ENCODE results near the gene TEKT5. TPM values are rescaled to one million over a fixed set of nuclear protein-coding genes. Genes with fewer than 3 reads are reported as not detected.

Gene TEKT5
- total RNA-seq, 4 donors from 2014 or later: 0.51 to 0.94 TPM; not detected in 2

DNA sequence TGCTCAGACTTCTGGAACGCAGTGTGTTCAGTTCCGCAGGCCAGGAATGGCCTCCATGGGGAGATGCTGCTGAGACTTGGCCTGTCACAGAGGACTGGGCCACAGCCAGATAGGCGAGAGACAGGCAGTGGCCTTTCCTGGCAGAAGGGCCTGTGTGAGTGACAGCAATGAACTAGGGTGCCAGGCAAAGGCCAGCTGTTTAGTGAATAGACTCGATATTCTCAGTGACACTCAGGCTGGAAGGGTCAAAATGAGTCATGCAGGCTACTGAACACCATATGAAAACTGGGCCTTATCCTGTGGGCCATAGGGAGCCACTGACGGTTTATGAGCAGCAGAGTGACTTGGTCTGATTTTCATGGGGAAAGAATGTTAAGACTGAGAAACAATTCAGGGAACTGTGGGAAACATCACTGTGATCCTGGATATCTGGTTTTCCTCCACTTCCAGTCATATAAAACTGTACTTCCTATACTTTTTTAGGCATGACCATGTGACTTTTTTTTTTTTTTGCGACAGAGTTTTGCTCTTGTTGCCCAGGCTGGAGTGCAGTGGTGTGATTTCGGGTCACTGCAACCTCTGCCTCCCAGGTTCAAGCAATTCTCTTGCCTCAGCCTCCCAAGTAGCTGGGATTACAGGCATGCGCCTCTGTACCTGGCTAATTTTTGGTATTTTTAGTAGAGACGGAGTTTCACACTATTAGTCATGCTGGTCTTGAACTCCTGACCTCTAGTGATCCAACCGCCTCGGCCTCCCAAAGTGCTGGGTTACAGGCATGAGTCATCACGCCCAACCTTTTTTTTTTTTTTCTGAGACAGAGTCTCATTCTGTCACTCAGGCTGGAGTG is 43.7 kb upstream of the TEKT5 start:
- TF ChIP-seq, protein P1, sequence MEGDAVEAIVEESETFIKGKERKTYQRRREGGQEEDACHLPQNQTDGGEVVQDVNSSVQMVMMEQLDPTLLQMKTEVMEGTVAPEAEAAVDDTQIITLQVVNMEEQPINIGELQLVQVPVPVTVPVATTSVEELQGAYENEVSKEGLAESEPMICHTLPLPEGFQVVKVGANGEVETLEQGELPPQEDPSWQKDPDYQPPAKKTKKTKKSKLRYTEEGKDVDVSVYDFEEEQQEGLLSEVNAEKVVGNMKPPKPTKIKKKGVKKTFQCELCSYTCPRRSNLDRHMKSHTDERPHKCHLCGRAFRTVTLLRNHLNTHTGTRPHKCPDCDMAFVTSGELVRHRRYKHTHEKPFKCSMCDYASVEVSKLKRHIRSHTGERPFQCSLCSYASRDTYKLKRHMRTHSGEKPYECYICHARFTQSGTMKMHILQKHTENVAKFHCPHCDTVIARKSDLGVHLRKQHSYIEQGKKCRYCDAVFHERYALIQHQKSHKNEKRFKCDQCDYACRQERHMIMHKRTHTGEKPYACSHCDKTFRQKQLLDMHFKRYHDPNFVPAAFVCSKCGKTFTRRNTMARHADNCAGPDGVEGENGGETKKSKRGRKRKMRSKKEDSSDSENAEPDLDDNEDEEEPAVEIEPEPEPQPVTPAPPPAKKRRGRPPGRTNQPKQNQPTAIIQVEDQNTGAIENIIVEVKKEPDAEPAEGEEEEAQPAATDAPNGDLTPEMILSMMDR (IDR thresholded peaks at IDR 0.05; ENCODE audit: low read depth): no peak

DNA sequence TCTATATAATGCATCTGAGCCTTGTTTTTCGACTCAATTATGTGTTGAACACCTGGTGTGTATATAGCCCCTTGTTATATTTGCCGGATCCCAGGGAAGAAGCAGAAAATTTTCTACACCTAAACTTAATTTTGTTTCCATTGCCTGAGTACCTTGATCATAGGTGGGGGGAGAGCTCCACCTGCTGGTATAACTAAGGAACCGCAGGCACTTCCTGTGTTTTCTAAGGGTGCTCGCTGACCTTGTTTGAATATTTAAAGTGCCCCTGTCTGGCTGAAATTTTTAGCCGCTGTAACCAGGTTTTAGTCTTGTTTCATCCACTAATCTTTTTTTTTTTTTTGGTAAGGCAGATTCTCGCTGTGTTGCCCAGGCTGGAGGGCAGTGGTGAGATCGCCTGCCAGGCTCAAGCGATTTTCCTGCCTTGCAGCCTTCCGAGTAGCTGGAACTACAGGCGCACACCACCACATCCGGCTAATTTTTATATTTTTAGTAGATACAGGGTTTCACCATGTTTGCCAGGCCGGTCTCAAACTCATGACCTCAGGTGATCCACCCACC is 42.4 kb upstream of the TEKT5 start:
- TF ChIP-seq, protein P1 (IDR thresholded peaks at IDR 0.05; ENCODE audit: low read depth): no peak

DNA sequence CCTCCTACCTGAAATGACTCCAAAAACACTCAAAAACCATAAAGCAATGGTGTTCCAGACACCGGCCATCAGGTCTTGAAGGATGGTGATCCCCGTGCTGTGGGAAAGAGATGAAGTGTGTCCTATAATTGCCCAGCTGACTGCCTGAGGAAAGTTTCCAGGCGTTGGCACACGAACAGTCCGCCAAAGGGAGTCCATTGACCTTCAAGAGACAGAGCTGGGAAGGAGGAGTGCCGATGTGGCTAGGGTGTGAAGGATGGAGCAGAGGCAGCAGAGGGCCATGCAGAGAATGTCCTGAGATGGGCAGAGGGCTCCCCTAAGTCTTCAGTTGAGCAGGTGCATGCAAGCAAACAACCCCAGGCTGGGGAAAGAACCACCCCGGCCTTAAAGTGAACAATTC is 37.1 kb upstream of the TEKT5 start:
- TF ChIP-seq, protein P1 (IDR thresholded peaks at IDR 0.05; ENCODE audit: low read depth): no peak

DNA sequence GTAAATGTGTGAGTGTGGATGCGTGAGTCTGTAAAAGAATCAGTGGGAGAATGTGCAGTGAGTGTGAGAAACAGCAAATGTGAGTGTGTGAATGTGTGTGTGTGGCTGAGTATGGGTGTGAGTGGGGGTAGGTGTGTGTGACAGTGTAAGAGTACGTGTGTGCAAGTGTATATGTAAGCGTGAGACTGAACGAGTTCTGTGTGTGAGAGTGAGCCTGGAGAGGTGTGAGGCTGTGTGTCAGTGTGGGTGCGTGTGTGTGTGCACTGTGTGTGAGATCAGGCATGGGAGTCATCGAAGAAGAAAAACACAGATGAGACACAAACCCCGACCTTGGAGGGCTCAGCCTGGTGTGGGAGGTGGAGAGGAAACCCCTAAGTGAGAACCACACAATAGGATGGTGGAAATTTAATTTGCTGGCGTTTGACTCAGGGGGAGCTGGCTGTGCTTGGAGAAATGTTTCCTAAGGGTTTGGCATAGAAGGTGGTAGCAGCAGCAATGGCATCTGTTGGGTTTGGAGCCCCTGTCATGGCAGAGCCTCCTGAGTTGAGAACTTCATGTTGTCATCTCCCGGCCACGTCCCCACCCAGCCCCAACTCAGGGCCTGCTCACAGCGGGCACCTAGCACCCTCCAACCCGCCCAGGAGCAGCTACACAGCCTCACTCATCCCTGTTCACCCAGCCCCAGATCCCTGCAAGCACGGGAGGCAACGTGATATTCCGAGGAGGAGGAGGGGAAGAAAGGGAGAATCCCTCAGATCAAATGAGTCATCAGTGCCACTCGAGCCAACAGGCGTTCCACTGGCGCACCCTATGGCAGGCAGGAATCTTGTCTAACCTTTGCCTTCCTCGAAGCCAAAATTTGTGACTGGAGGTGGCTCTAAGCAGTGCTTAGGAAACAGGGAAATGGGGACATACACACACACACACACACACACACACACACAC is 34.6 kb upstream of the TEKT5 start:
- TF ChIP-seq, protein P1 (IDR thresholded peaks at IDR 0.05; ENCODE audit: low read depth): no peak

DNA sequence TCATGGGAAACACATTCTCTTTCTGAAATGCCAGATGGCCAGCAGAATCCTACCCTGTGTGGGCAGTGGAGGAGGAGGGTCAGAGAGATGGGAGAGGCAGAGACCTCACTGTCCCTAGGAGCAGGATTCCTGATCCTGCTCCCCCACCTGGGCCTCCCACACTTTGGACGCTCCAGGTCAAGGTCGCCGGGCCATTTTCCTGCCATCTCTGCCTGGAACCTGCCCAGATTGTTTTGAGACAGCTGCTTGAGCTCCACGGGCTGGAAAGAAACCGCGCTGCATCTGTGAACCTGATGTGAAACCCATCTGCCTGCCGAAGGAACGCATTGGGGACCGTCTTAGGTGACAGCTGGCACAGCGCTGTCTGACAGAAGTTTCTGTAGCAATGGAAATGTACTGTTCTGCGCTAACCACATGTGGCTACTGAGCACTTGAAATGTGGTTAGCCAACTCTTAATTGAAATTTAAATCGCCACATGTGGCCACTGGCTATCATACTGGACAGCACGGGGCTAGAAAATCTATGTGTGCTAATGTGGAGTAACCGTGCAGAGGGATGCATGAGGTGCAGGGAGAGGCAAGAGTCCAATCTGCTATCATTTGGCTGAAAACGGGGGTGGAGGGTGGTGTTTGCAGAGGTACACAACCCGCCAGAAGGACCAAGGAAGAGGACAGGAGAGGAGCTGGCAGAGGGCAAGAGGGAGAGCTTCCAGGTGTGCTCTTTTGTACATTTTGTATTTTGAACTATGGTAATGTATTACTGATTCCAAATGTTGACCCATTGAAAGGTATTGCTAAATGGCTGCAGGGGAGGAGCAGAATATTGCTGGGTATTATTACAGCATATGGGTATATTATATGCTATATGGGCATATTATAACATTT is 33.5 kb upstream of the TEKT5 start:
- TF ChIP-seq, protein P1 (IDR thresholded peaks at IDR 0.05; ENCODE audit: low read depth): no peak

DNA sequence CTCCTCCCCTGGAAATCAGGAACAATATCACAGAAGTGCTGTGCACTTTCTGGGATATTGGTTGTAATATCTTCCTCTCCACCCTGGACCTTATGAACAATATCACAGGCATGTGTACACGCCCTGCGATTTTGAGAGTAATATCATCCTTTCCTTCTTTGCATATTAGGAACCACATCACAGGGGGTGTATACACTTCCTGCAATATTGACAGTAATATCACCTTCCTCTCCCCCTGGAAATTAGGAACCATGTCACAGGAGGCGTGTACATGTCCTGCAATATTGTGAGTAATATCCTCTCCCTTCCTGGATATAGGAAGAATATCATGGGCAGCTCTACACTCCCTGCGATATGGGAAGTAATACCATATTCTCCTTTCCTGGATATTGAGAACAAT is 14.2 kb upstream of the TEKT5 start:
- TF ChIP-seq, protein P1 (IDR thresholded peaks at IDR 0.05; ENCODE audit: low read depth): no peak

Measured in subcutaneous adipose tissue (tissue), 4 donors.